Measurements from ENCODE around the gene CHN2.
A peak's percentile ranks its signal among the peaks of the same experiment; 100 is the strongest.

CHN2 gene

DNA sequence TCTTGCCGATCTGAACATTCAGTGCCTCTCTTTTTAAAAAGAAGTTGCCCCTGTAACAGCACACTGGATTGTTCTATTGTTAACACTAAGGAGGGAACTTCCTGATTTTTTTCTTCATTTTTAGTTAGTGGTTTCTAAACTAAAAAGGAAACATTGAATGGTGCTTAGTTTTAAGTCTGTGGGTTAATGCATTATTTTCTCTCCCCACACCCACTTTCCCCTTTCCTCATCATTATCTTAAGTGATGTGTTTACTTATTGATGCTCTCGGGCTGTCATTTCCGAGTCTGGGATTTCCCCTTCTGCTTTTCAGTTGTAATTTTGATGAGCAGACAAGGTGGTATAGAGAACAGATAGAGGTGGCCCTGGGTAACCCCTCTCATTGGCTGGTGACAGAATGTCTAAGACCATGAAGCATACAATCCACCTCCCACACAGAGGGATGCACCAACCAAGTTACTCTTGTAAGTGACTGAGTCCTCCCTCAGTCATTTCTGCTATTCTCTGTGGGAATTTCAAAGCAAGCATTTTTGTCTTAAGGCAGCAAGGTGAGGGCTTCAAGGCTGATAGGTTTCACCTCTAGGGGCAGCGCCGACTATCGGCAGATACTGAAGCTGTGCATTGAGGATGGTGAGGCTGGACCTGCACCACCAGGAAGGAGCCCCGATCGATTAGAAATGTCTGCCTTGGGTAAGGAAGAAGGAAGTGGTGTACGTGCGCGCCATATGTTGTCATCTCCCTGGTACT is 49.5 kb downstream of the CHN2 start:
- peaks cover 10% of the 10 kb centered on the region; the same call in 1 of the 2 replicates for H3K9me3 ChIP-seq (ENCODE audit: insufficient read depth, low read length)
- no peaks in the 10 kb centered on the region for H3K27me3 ChIP-seq (ENCODE audit: low read length)
- no peaks in the 10 kb centered on the region for H4K20me1 ChIP-seq (ENCODE audit: low read depth, low read length)
- H3K27ac ChIP-seq (ENCODE audit: low read depth, low read length): no peak overlapping the region
- no peaks in the 10 kb centered on the region for H3K79me2 ChIP-seq (ENCODE audit: insufficient read depth, low read length)
- H3F3A ChIP-seq (ENCODE audit: insufficient read depth): no peaks in the 10 kb centered on the region
- no peak overlapping the region for H3K4me3 ChIP-seq (ENCODE audit: insufficient read depth, low read length, poor library complexity, severe bottlenecking)
- H3K9me2 ChIP-seq (replicated peaks; ENCODE audit: insufficient read depth, low read length): no peaks in the 10 kb centered on the region
- H2AFZ ChIP-seq (ENCODE audit: low read depth, low read length, severe bottlenecking): no peak overlapping the region
- TF ChIP-seq EZH2phosphoT487 (conservative IDR thresholded peaks at IDR 0.05; ENCODE audit: low read length): no peak
- TF ChIP-seq, protein P1, sequence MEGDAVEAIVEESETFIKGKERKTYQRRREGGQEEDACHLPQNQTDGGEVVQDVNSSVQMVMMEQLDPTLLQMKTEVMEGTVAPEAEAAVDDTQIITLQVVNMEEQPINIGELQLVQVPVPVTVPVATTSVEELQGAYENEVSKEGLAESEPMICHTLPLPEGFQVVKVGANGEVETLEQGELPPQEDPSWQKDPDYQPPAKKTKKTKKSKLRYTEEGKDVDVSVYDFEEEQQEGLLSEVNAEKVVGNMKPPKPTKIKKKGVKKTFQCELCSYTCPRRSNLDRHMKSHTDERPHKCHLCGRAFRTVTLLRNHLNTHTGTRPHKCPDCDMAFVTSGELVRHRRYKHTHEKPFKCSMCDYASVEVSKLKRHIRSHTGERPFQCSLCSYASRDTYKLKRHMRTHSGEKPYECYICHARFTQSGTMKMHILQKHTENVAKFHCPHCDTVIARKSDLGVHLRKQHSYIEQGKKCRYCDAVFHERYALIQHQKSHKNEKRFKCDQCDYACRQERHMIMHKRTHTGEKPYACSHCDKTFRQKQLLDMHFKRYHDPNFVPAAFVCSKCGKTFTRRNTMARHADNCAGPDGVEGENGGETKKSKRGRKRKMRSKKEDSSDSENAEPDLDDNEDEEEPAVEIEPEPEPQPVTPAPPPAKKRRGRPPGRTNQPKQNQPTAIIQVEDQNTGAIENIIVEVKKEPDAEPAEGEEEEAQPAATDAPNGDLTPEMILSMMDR (IDR thresholded peaks at IDR 0.05; ENCODE audit: insufficient read depth, low read length, poor library complexity, severe bottlenecking): peak; percentile 32
- H3K4me2 ChIP-seq (ENCODE audit: low read depth, low read length, poor library complexity, severe bottlenecking): peak overlapping the region; percentile 3
- no peak overlapping the region for H3K9ac ChIP-seq (ENCODE audit: low read length)
- H3K36me3 ChIP-seq (ENCODE audit: low read length): no peaks in the 10 kb centered on the region

DNA sequence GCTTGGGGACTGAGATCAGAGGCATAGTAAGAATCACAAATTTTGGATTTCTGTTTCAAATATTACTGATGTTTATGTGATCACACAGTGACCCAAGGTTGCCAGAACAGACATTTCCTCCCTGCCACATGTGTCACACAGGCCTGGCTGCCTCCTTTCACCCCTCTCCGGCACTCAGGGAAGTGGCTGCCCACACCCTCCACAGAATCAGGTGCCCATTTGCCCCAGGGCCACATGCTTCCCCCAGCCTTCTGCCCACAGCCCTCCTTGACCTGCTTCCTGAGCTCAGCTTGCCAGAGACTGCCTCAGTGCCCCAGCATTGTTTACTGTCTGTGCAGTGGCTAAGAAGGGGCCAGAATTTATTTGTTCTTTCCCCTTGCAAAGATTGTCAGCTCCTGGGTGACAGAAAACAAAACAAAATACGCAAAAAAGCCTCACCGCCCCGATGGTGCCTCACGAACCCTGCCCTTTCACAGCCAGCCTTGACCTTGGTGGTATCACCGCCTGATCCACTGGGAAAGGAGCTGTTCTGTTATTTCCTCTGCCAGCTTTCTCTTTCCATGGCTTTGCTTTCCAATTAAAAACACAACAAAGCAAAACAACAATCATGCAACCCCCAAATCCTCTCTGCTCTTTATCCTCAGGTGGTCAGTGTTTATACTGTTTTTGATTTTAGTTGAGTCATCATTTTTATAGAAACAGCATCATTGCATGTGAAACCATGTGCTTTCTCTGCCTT is 52.8 kb downstream of the CHN2 start:
- no peak for TF ChIP-seq EZH2phosphoT487 (conservative IDR thresholded peaks at IDR 0.05; ENCODE audit: low read length)

DNA sequence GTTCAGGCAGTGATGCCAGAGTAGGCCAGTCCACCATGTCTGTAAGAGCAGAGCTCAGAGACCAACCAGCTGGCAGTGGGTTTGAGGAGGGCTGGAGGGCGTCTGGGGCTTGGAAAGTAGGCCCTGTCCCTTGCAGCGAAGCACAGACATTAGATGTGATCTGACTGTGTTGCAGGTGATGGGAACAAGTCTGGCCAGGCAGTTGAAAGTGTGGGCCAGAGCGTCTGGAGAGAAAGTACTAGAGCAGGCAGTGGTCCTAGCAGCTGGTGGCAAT is 53.3 kb downstream of the CHN2 start:
- H3K9ac ChIP-seq (ENCODE audit: low read length): no peak overlapping the region
- no peak overlapping the region for H3K4me3 ChIP-seq (ENCODE audit: insufficient read depth, low read length, poor library complexity, severe bottlenecking)
- H2AFZ ChIP-seq (ENCODE audit: low read depth, low read length, severe bottlenecking): no peak overlapping the region
- no peak overlapping the region for H3K27ac ChIP-seq (ENCODE audit: low read depth, low read length)
- H3K27me3 ChIP-seq (ENCODE audit: low read length): no peaks in the 10 kb centered on the region
- H3F3A ChIP-seq (ENCODE audit: insufficient read depth): no peaks in the 10 kb centered on the region
- no peaks in the 10 kb centered on the region for H3K36me3 ChIP-seq (ENCODE audit: low read length)
- no peak for TF ChIP-seq EZH2phosphoT487 (conservative IDR thresholded peaks at IDR 0.05; ENCODE audit: low read length)
- TF ChIP-seq, protein P1 (IDR thresholded peaks at IDR 0.05; ENCODE audit: insufficient read depth, low read length, poor library complexity, severe bottlenecking): no peak
- no peaks in the 10 kb centered on the region for H3K79me2 ChIP-seq (ENCODE audit: insufficient read depth, low read length)
- H4K20me1 ChIP-seq (ENCODE audit: low read depth, low read length): no peaks in the 10 kb centered on the region
- no peak overlapping the region for H3K4me2 ChIP-seq (ENCODE audit: low read depth, low read length, poor library complexity, severe bottlenecking)
- H3K9me2 ChIP-seq (replicated peaks; ENCODE audit: insufficient read depth, low read length): no peaks in the 10 kb centered on the region
- no peaks in the 10 kb centered on the region for H3K9me3 ChIP-seq (ENCODE audit: insufficient read depth, low read length)

More for the DNA sequence above, 52.8 kb downstream of the CHN2 start:
- Histone ChIP-seq H3K27ac (ENCODE audit: low read depth, low read length) (no peak overlapping the region), H3K4me2 (ENCODE audit: low read depth, low read length, poor library complexity, severe bottlenecking) (no peak overlapping the region), H3F3A (ENCODE audit: insufficient read depth) (no peaks in the 10 kb centered on the region), H3K4me3 (ENCODE audit: insufficient read depth, low read length, poor library complexity, severe bottlenecking) (no peak overlapping the region), H3K36me3 (ENCODE audit: low read length) (no peaks in the 10 kb centered on the region), H3K27me3 (ENCODE audit: low read length) (no peaks in the 10 kb centered on the region), H3K9me2 (replicated peaks; ENCODE audit: insufficient read depth, low read length) (no peaks in the 10 kb centered on the region), H3K79me2 (ENCODE audit: insufficient read depth, low read length) (no peaks in the 10 kb centered on the region), H2AFZ (ENCODE audit: low read depth, low read length, severe bottlenecking) (no peak overlapping the region), H3K9me3 (ENCODE audit: insufficient read depth, low read length) (no peaks in the 10 kb centered on the region), H3K9ac (ENCODE audit: low read length) (no peak overlapping the region), H4K20me1 (ENCODE audit: low read depth, low read length) (no peaks in the 10 kb centered on the region)
